Lower leg skin (tissue), 4 donors: ENCODE results near the gene RNF121. TPM values are rescaled to one million over a fixed set of nuclear protein-coding genes. Genes with fewer than 3 reads are reported as not detected.
"Not testable (repeated sequence)": the region's sequence is repeated elsewhere in the genome, so short reads cannot be mapped to it uniquely, and the experiment has no call there.

ENCODE experiments used
- DNase-seq, 2 donors: peaks; one replicate each; pipeline ENCODE4 v3.0.0-alpha.2; 2019; ENCODE audit warnings: low spot score in 2 of 2
- H3K4me3 ChIP-seq: fragments of 200-600 bp; sonication (generic); 2 replicates; pipeline ENCODE4 v1.5.1; 2017; ENCODE audit warnings: mild to moderate bottlenecking, low read depth; ENCODE audit not compliant: poor library complexity, severe bottlenecking
- POLR2A ChIP-seq, 2 donors: fragments of 450-650 bp; IDR thresholded peaks; one replicate each; pipeline ENCODE4 v1.6.1; 2016 to 2017; ENCODE audit warnings: antibody characterized with exemption in 2 of 2, mild to moderate bottlenecking in 1 of 2, moderate library complexity in 1 of 2
- WGBS, 2 donors: methylation state at CpG; one replicate each; pipeline ENCODE4 v1.1.5; 2018; 5-methylcytosine and 5-hydroxymethylcytosine counted together
- intact Hi-C: fragments of 100-400 bp; cut with DNase I; formaldehyde crosslinking; loops from one replicate; pipeline ENCODE4 v1.15.0; 2023; ENCODE audit warnings: low total_unique reads
- total RNA-seq, 4 donors: library from RNA; depleted of rRNA; stranded (reverse); fragments of >200 nt; gene quantifications; one replicate each; pipeline ENCODE4 v1.1.0, GENCODE V29; 2016
- TF ChIP-seq, protein P1 (sequence below), 3 donors: fragments of 450-650 bp; IDR thresholded peaks; one replicate each; pipeline ENCODE4 v1.5.1; 2016; ENCODE audit warnings: antibody characterized with exemption in 3 of 3, mild to moderate bottlenecking in 3 of 3, moderate library complexity in 2 of 3

The RNF121 gene
- 10 to 100 TPM; 13.2 to 27.6 (median 18.6) TPM for total RNA-seq

DNA sequence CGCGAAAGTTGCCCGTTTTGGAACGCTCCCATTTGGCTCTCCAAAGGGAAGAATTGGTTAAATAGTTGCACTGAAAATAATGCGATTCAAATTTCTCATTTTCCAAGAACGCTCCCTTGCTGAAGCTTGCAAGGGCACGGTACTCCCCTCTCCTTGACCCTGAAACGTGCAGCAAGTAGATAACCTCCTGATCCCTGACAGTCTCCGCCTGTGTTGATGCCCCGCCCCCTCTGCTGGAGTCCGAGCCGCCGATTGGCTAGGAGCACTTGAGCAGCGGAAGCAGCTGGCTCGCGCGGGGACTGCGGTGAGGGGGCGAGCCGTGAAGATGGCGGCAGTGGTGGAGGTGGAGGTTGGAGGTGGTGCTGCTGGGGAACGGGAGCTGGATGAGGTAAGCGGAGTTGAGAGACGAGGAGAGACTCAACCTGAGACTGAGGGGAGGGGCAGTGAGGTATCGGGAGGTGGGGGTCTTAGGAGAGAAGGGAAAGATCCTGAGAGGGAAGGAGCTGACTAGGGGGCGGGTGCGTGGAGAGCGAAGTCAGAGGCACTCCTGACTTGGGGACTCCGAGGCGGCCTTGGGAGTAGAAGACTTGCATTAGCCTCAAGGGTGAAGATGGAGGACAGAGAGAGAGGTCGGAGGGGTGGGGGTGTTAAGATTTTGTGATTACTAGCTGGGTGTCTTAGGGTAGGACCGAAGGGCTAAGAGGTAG lies at the start of gene RNF121:
RNF121 (plus strand) TSS at position 310 of the 707 bp plus-strand sequence; CDS start at position 326, 16 bp downstream.
- peak; percentile 97 to 100 for DNase-seq
- H3K4me3 ChIP-seq = peak within 1 kb of the TSS; percentile 73
- TF ChIP-seq, protein P1, sequence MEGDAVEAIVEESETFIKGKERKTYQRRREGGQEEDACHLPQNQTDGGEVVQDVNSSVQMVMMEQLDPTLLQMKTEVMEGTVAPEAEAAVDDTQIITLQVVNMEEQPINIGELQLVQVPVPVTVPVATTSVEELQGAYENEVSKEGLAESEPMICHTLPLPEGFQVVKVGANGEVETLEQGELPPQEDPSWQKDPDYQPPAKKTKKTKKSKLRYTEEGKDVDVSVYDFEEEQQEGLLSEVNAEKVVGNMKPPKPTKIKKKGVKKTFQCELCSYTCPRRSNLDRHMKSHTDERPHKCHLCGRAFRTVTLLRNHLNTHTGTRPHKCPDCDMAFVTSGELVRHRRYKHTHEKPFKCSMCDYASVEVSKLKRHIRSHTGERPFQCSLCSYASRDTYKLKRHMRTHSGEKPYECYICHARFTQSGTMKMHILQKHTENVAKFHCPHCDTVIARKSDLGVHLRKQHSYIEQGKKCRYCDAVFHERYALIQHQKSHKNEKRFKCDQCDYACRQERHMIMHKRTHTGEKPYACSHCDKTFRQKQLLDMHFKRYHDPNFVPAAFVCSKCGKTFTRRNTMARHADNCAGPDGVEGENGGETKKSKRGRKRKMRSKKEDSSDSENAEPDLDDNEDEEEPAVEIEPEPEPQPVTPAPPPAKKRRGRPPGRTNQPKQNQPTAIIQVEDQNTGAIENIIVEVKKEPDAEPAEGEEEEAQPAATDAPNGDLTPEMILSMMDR (IDR thresholded peaks at IDR 0.05) = no peak
- TF ChIP-seq POLR2A (IDR thresholded peaks at IDR 0.05) = no peak
- intact Hi-C loops = no loop called here
- 0 to 1% methylated on average over 32 of the region's 32 CpGs for WGBS, 2 donors

DNA sequence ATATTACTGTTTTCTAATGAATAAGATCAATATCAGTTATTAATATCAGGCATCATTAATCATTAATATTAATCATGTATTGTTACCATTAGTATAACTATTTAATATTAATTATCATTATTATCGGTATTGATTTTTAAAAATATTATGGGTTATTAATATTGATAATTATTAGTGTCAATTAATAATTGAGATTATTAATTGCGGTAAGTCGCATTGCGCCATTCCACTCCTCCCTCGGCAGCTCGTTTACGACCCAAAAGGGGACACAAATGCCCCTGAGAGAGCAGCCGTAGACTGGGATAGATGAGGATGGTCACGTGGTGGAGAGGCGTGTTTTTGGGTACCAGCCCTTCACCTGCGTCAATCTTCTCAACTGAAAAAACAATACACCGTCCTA lies 43.0 kb upstream of the RNF121 start:
- intact Hi-C loops = not testable (repeated sequence)
- 96 to 97% methylated on average over 12 of the region's 12 CpGs for WGBS, 2 donors

DNA sequence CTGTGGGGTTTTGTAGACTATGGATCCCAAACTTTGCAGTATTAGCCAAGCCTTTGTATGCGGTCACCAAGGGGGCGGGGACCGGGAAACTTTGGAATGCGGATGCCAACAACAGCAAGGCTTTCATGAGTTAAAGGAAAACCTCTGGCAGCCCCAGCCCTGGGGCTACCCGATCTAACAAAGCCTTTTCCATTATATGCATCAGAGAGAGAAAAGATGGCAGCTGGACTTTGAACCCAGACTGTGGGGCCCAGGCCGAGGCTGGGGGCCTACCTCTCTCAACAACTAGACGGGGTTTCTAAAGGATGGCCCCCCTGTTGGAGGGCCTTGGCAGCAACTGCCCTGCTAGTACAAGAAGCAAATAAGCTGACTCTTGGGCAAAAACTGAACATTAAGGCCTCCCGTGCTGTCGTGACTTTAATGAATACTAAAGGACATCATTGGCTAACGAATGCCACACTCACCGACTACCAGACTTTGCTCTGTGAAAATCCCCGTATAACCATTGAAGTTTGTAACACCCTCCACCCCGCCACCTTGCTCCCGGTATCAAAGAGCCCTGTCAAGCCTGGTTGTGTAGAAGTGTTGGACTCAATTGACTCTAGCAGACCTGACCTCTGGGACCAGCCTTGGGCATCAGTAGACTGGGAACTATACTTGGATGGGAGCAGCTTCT lies 40.4 kb upstream of the RNF121 start:
- H3K4me3 ChIP-seq, DNase-seq, intact Hi-C loops: not testable (repeated sequence)
- 87 to 93% methylated on average over 14 of the region's 14 CpGs for WGBS, 2 donors

More for the DNA sequence above, 43.0 kb upstream of the RNF121 start:
- H3K4me3 ChIP-seq, DNase-seq: not testable (repeated sequence)

DNA sequence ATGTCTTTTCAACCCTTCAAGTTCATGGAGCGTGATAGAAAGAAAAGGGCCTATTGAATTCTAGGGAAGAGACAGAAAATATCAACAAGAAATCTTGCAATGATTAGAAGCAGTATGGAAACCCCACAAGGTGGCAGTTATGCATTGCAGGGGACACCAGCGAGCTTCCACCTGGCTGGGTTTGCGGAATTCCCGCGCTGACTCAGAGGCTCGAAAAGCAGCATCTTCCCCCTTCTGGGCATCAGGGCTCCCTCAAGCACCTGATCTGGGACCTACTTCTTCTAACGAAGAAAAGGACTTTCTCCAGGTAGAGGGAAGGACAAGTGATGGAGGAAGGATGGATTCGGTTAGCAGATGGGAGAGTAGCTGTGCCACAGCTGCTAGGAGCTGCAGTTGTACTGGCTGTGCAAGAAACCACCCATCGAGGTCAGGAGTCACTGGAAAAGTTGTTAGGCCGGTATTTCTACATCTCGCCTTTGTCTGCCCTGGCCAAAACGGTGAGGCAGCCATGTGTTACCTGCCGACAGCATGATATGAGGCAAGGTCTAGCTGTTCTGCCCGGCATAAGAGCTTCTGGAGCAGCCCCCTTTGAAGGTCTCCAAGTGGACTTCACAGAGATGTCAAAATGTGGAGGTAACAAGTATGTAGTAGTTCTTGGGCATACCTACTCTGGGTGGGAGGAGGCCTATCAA lies 39.5 kb upstream of the RNF121 start:
- DNase-seq, intact Hi-C loops, H3K4me3 ChIP-seq: not testable (repeated sequence)
- 79 to 92% methylated on average over 13 to 14 of the region's 14 CpGs for WGBS, 2 donors

DNA sequence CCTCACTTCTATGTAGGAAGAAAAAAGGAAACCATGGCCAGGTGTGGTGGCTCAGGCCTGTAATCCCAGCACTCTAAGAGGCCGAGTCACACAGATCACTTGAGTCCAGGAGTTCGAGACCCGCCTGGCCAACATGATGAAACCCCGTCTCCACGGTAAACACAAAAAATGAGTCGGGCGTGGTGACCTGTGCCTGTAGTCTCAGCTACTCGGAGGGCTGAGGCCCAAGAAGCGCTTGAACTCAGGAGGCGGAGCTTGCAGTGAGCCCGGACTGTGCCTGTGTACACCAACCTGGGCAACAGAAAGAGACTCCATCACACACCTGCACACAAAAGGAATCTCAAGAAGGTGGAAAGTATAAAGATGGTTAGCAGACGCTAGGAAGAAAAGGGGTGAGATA lies 32.9 kb upstream of the RNF121 start:
- TF ChIP-seq, protein P1 (IDR thresholded peaks at IDR 0.05) = no peak
- no peak for TF ChIP-seq POLR2A (IDR thresholded peaks at IDR 0.05)
- no peak overlapping the region for H3K4me3 ChIP-seq
- no peak for DNase-seq
- intact Hi-C loops = no loop called here
- 95 to 97% methylated on average over 12 of the region's 12 CpGs for WGBS, 2 donors

DNA sequence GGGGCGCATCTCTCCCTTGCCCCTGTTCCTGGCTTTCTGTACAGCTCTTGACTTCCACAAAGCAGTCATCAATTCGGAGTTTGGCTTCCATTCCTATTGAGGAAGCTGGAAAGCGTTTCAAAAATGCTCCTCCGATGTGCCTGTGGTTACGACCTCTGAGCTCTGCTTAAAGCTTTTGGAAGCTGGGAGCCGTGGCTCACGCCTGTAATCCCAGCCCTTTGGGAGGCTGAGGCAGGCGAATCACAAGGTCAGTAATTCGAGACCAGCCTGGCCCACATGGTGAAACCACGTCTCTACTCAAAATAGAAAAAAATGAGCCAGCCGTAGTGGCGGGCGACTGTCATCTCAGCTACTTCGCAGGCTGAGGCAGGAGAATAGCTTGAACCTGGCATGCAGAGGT lies 27.7 kb upstream of the RNF121 start:
- DNase-seq, H3K4me3 ChIP-seq, intact Hi-C loops: not testable (repeated sequence)
- WGBS, 2 donors = 82 to 83% methylated on average over 14 of the region's 14 CpGs

DNA sequence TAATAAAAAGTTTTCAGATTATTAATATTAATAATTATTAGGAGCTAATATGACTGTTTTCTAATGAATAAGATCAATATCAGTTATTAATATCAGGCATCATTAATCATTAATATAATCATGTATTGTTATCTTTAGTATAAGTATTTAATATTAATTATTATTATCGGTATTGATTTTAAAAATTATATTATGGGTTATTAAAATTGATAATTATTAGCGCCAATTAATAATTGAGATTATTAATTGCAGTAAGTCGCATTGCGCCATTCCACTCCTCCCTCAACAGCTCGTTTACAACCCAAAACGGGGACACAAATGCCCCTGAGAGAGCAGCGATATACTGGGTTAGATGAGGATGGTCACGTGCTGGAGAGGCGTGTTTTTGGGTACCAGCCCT lies 20.6 kb upstream of the RNF121 start:
- DNase-seq = no peak
- intact Hi-C loops = no loop called here
- H3K4me3 ChIP-seq = no peak overlapping the region
- no peak for TF ChIP-seq POLR2A (IDR thresholded peaks at IDR 0.05)
- TF ChIP-seq, protein P1 (IDR thresholded peaks at IDR 0.05) = no peak
- WGBS, 2 donors = 89 to 97% methylated on average over 9 of the region's 9 CpGs

DNA sequence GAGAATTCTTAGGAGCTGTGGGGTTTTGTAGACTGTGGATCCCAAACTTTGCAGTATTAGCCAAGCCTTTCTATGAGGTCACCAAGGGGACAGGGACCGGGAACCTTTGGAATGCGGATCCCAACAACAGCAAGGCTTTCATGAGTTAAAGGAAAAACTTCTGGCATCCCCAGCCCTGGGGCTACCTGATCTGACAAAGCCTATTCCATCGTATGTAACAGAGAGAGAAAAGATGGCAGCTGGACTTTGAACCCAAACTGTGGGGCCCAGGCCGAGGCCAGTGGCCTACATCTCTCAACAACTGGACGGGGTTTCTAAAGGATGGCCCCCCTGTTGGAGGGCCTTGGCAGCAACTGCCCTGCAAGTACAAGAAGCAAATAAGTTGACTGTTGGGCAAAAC lies 18.1 kb upstream of the RNF121 start:
- intact Hi-C loops, H3K4me3 ChIP-seq, DNase-seq: not testable (repeated sequence)
- 79 to 93% methylated on average over 5 of the region's 5 CpGs for WGBS, 2 donors

DNA sequence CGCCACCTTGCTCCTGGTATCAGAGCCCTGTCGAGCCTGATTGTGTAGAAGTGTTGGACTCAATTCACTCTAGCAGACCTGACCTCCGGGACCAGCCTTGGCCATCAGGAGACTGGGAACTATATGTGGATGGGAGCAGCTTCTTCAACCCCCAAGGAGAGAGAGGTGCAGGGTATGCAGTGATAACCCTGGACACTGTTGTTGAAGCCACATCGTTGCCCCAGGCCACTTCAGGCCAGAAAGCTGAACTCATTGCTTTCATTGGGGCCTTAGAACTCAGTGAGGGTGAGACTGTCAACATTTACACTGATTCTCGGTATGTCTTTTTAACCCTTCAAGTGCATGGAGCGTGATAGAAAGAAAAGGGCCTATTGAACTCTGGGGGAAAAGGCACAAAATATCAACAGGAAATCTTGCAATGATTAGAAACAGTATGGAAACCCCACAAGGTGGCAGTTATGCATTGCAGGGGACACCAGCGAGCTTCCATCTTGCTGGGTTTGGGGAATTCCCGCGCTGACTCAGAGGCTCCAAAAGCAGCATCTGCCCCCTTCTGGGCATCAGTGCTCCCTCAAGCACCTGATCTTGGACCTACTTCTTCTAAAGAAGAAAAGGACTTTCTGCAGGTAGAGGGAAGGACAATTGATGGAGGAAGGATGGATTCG lies 17.4 kb upstream of the RNF121 start:
- WGBS, 2 donors = 82 to 88% methylated on average over 10 of the region's 10 CpGs
- H3K4me3 ChIP-seq, intact Hi-C loops, DNase-seq: not testable (repeated sequence)

DNA sequence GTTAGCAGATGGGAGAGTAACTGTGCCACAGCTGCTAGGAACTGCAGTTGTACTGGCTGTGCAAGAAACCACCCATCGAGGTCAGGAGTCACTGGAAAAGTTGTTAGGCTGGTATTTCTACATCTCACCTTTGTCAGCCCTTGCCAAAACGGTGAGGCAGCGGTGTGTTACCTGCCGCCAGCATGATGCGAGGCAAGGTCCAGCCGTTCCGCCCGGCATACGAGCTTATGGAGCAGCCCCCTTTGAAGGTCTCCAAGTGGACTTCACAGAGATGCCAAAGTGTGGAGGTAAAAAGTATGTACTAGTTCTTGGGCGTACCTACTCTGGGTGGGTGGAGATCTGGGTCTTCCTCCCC lies 16.9 kb upstream of the RNF121 start:
- intact Hi-C loops, DNase-seq, H3K4me3 ChIP-seq: not testable (repeated sequence)
- 67 to 79% methylated on average over 10 of the region's 10 CpGs for WGBS, 2 donors
